K562 (cell line): ENCODE data around the gene EXOC3L2. TPM values are rescaled to one million over a fixed set of nuclear protein-coding genes. Genes with fewer than 3 reads are reported as not detected.

Experiments
- KDM1A ChIP-seq, 2 experiments: fragments of 450-650 bp; IDR thresholded peaks; 2 replicates each; pipeline ENCODE4 v1.6.1; 2016; ENCODE audit warnings: mild to moderate bottlenecking in 2 of 2
- NFYB ChIP-seq: IDR thresholded peaks from 2 replicates; pipeline ENCODE4 v1.6.1; 2011; ENCODE audit warnings: mild to moderate bottlenecking, moderate library complexity; ENCODE audit not compliant: insufficient read length; ENCODE audit errors: extremely low read depth
- NRF1 ChIP-seq, 2 experiments: fragments of 450-650 bp; IDR thresholded peaks in 1 of 2; conservative IDR thresholded peaks in 1 of 2; 2 replicates each; pipeline ENCODE4 v1.6.1; 2014; ENCODE audit warnings: mild to moderate bottlenecking in 2 of 2
- POLR2AphosphoS5 ChIP-seq: IDR thresholded peaks from 2 replicates; pipeline ENCODE4 v1.6.1; 2011; ENCODE audit warnings: mild to moderate bottlenecking, low read depth, low read length, moderate library complexity; ENCODE audit not compliant: control insufficient read depth, insufficient read depth
- POLR2B ChIP-seq: fragments of 450-650 bp; IDR thresholded peaks from 2 replicates; pipeline ENCODE4 v1.6.1; 2018; ENCODE audit warnings: low read depth; ENCODE audit not compliant: partially characterized antibody
- RAD51 ChIP-seq: fragments of 450-650 bp; IDR thresholded peaks from 2 replicates; pipeline ENCODE4 v1.7.1; 2016; ENCODE audit warnings: low read depth, mild to moderate bottlenecking, borderline replicate concordance
- RBFOX2 ChIP-seq: fragments of 200-400 bp; formaldehyde crosslinking; IDR thresholded peaks from 2 replicates; pipeline ENCODE4 v1.6.1; 2017; ENCODE audit warnings: low read depth, mild to moderate bottlenecking, low read length, moderate library complexity
- SMC3 ChIP-seq: conservative IDR thresholded peaks from 2 replicates; pipeline ENCODE4 v1.6.1; 2011; ENCODE audit warnings: low read depth, low read length, improper control_type of control experiment; ENCODE audit not compliant: insufficient read depth
- TAF15 ChIP-seq: fragments of 200-400 bp; formaldehyde crosslinking; IDR thresholded peaks from 2 replicates; pipeline ENCODE4 v1.6.1; 2017; ENCODE audit warnings: mild to moderate bottlenecking, low read depth, low read length, moderate library complexity
- THRAP3 ChIP-seq: fragments of 450-650 bp; IDR thresholded peaks from 2 replicates; pipeline ENCODE4 v1.6.1; 2016; ENCODE audit warnings: mild to moderate bottlenecking, inconsistent platforms, borderline replicate concordance
- ZNF589 ChIP-seq: fragments of 200-800 bp; sonication (Bioruptor generic); IDR thresholded peaks from 2 replicates; pipeline ENCODE4 v1.6.1; 2016; ENCODE audit warnings: low read depth, missing genetic modification characterization, missing compliant biosample characterization
- polyA plus RNA-seq, 8 experiments: library from polyadenylated mRNA; depleted of rRNA in 4 of 8; stranded (reverse) in 5 of 8; unstranded in 3 of 8; fragments of >200 nt; fragmentation: Nextera tagmentation in 2 of 8; fragmentation: Illumina TruSeq in 1 of 8; extraction: Ambion mirVana in 2 of 8; extraction: Trizol in 1 of 8; gene quantifications; 2 replicates each; pipeline versions ENCODE4 v1.2.1 to v1.2.3, GENCODE V29; 2011 to 2014; ENCODE audit warnings: inconsistent platforms in 1 of 8, missing spikeins in 1 of 8
- total RNA-seq, 7 experiments: library from RNA; depleted of rRNA in 6 of 7; stranded (reverse); fragments of >200 nt in 6 of 7; fragmentation: Illumina TruSeq in 2 of 7; extraction: Trizol in 2 of 7; gene quantifications; 2 replicates each; pipeline versions ENCODE4 v1.2.1 to v1.2.3, GENCODE V29; 2011 to 2021; ENCODE audit warnings: low replicate concordance in 1 of 7
- TF ChIP-seq, protein P1 (sequence below), 3 experiments: fragments of 200-800 bp in 1 of 3; fragments of 250-450 bp in 1 of 3; fragments of 450-650 bp in 1 of 3; sonication (Bioruptor Pico) in 1 of 3; sonication (Bioruptor generic) in 1 of 3; formaldehyde crosslinking in 1 of 3; IDR thresholded peaks; 2 replicates each; pipeline versions ENCODE4 v1.6.1 to v1.8.0; 2016 to 2022; ENCODE audit warnings: mild to moderate bottlenecking in 2 of 3, missing genetic modification characterization in 2 of 3, missing compliant biosample characterization in 1 of 3, moderate library complexity in 1 of 3
- TF ChIP-seq, protein P2 (sequence below): fragments of 250-450 bp; sonication (Bioruptor Pico); IDR thresholded peaks from 2 replicates; pipeline ENCODE4 v1.8.0; 2021; ENCODE audit warnings: moderate library complexity, mild to moderate bottlenecking, inconsistent platforms
- TF ChIP-seq, protein P3 (sequence below): fragments of 450-650 bp; IDR thresholded peaks from 2 replicates; pipeline ENCODE4 v1.6.1; 2016
- TF ChIP-seq, protein P4 (sequence below): fragments of 450-650 bp; formaldehyde crosslinking; IDR thresholded peaks from 2 replicates; pipeline ENCODE4 v1.4.0; 2020; ENCODE audit warnings: mild to moderate bottlenecking, mixed read lengths

EXOC3L2 gene
- total and polyA plus RNA-seq, 9 of the 15 experiments (the other 6 are each of a cell fraction or from before 2014, with no cell fraction given) = 0.31 to 19.0 (median 2.4) TPM

DNA sequence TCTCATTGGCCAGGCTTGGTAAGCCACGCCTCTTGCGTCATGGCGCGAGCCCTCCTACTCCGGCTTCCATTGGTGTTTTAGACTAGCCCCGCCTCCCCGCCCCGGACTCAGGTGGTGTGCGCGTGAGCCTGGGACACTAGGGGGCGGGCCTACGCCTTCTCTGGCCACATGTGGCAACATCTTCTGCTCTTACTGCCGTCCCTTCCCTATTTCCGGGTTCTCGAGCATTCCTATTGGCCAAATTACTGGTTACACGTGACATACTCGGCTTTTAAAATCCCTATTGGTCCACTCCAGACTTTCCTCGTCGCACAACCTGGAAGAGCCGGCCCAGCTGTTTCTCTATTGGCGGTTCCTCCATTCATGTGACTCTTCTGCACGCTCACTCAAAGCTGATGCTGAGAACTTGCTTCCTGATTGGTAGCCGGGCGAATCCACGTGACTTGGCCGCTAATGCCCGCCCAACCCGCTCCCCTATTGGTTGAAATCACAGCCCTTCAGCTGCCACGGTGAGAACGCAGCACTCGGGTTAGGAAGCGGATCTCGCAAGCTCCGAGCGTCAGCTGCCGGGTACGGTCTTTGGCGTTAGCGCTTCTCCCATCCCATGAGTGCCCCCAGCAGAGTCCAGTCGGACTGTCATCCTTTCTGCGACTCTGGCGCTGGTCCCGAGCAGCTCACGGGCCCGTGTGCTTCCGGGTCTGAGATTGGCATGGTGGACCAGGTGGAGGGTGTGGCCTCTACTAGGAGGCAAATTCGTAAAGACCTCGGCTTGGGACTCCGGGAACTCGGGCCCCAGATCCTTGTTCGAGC, 66.7 kb downstream of the EXOC3L2 start, which contains the start of gene BLOC1S3 (continued):
- TF ChIP-seq POLR2AphosphoS5 = peak; percentile 14; the same call in 1 of the 2 replicates
- no peak for TF ChIP-seq ZNF589 (CRISPR knock-in tag)
- TF ChIP-seq KDM1A (IDR thresholded peaks at IDR 0.05) = no peak
- TF ChIP-seq, protein P1, sequence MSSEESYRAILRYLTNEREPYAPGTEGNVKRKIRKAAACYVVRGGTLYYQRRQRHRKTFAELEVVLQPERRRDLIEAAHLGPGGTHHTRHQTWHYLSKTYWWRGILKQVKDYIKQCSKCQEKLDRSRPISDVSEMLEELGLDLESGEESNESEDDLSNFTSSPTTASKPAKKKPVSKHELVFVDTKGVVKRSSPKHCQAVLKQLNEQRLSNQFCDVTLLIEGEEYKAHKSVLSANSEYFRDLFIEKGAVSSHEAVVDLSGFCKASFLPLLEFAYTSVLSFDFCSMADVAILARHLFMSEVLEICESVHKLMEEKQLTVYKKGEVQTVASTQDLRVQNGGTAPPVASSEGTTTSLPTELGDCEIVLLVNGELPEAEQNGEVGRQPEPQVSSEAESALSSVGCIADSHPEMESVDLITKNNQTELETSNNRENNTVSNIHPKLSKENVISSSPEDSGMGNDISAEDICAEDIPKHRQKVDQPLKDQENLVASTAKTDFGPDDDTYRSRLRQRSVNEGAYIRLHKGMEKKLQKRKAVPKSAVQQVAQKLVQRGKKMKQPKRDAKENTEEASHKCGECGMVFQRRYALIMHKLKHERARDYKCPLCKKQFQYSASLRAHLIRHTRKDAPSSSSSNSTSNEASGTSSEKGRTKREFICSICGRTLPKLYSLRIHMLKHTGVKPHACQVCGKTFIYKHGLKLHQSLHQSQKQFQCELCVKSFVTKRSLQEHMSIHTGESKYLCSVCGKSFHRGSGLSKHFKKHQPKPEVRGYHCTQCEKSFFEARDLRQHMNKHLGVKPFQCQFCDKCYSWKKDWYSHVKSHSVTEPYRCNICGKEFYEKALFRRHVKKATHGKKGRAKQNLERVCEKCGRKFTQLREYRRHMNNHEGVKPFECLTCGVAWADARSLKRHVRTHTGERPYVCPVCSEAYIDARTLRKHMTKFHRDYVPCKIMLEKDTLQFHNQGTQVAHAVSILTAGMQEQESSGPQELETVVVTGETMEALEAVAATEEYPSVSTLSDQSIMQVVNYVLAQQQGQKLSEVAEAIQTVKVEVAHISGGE (CRISPR knock-in tag; IDR thresholded peaks at IDR 0.05) = no peak
- peak; percentile 93 to 94 for TF ChIP-seq NRF1 (conservative IDR thresholded peaks at IDR 0.05 in 1 of 2, IDR thresholded peaks at IDR 0.05 in 1 of 2)
- peak; percentile 98 for TF ChIP-seq RAD51
- TF ChIP-seq POLR2B = peak; percentile 67
- 0 out of 2 replicates have a peak, but pooled peaks have one; percentile 18 for TF ChIP-seq SMC3
- TF ChIP-seq, protein P2, sequence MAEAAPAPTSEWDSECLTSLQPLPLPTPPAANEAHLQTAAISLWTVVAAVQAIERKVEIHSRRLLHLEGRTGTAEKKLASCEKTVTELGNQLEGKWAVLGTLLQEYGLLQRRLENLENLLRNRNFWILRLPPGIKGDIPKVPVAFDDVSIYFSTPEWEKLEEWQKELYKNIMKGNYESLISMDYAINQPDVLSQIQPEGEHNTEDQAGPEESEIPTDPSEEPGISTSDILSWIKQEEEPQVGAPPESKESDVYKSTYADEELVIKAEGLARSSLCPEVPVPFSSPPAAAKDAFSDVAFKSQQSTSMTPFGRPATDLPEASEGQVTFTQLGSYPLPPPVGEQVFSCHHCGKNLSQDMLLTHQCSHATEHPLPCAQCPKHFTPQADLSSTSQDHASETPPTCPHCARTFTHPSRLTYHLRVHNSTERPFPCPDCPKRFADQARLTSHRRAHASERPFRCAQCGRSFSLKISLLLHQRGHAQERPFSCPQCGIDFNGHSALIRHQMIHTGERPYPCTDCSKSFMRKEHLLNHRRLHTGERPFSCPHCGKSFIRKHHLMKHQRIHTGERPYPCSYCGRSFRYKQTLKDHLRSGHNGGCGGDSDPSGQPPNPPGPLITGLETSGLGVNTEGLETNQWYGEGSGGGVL = no peak
- TF ChIP-seq, protein P3, sequence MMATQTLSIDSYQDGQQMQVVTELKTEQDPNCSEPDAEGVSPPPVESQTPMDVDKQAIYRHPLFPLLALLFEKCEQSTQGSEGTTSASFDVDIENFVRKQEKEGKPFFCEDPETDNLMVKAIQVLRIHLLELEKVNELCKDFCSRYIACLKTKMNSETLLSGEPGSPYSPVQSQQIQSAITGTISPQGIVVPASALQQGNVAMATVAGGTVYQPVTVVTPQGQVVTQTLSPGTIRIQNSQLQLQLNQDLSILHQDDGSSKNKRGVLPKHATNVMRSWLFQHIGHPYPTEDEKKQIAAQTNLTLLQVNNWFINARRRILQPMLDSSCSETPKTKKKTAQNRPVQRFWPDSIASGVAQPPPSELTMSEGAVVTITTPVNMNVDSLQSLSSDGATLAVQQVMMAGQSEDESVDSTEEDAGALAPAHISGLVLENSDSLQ = peak; percentile 98
- no peak for TF ChIP-seq TAF15
- peak; percentile 78 for TF ChIP-seq NFYB
- no peak for TF ChIP-seq THRAP3
- TF ChIP-seq, protein P4, sequence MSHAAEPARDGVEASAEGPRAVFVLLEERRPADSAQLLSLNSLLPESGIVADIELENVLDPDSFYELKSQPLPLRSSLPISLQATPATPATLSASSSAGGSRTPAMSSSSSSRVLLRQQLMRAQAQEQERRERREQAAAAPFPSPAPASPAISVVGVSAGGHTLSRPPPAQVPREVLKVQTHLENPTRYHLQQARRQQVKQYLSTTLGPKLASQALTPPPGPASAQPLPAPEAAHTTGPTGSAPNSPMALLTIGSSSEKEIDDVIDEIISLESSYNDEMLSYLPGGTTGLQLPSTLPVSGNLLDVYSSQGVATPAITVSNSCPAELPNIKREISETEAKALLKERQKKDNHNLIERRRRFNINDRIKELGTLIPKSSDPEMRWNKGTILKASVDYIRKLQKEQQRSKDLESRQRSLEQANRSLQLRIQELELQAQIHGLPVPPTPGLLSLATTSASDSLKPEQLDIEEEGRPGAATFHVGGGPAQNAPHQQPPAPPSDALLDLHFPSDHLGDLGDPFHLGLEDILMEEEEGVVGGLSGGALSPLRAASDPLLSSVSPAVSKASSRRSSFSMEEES = peak; percentile 96
- peak; percentile 66 for TF ChIP-seq RBFOX2
